ENCODE measurements around the gene SIGMAR1. TPM values are rescaled to one million over a fixed set of nuclear protein-coding genes. Genes with fewer than 3 reads are reported as not detected.

The SIGMAR1 gene
- total and polyA plus RNA-seq, 2 of the 8 experiments (the other 6 are each of a cell fraction or from before 2014, with no cell fraction given) = 84.2 to 134 TPM

- Histone ChIP-seq H3K23me2 (ENCODE audit: low read depth, low read length) (peaks cover 9% of the 10 kb centered on the region), H4K8ac (ENCODE audit: extremely low read depth, insufficient read depth, low read length) (no peak overlapping the region), H2BK15ac (ENCODE audit: low read length) (no peak overlapping the region), H2AFZ (ENCODE audit: low read length) (no peak overlapping the region), H3K4me3 (ENCODE audit: extremely low read depth in 1 of 4, insufficient read depth in 2 of 4, low read depth in 3 of 4, low read length in 4 of 4) (no peak overlapping the region), H3K27ac (ENCODE audit: low read depth, low read length) (no peak overlapping the region), H2BK20ac (ENCODE audit: low read length) (no peak overlapping the region), H3K9me3 (ENCODE audit: insufficient read depth in 2 of 2, low read depth in 1 of 2, low read length in 1 of 2) (no peaks in the 10 kb centered on the region), H3K79me1 (ENCODE audit: low read depth, low read length) (peaks cover 10% of the 10 kb centered on the region), H3K9ac (replicated peaks in 1 of 4; ENCODE audit: extremely low read depth in 1 of 4, low read depth in 3 of 4, low read length in 3 of 4) (no peak overlapping the region), H4K91ac (replicated peaks; ENCODE audit: insufficient read length, low read length) (no peak overlapping the region), H3K27me3 (replicated peaks in 1 of 4; ENCODE audit: control insufficient read depth in 3 of 4, extremely low read depth in 1 of 4, insufficient read depth in 3 of 4, low read length in 3 of 4) (peaks cover 7 to 23% (median 19%) of the 10 kb centered on the region in 4 experiments), H4K20me1 (replicated peaks in 1 of 2; ENCODE audit: control insufficient read depth in 1 of 2, insufficient read depth in 2 of 2, low read length in 2 of 2) (peaks cover 0 to 11% of the 10 kb centered on the region in 2 experiments), H3K18ac (ENCODE audit: extremely low read depth, low read length) (no peak overlapping the region), H3K36me3 (ENCODE audit: control insufficient read depth in 2 of 4, insufficient read depth in 4 of 4, low read length in 3 of 4) (peaks cover 0 to 6% (median 2%) of the 10 kb centered on the region in 4 experiments; a peak in 3 of 8 replicates), H3K4me2 (ENCODE audit: insufficient read depth in 1 of 2, low read depth in 2 of 2, low read length in 2 of 2) (no peak overlapping the region), H3K79me2 (ENCODE audit: control insufficient read depth in 1 of 2, insufficient read depth in 2 of 2, low read length in 2 of 2) (peaks cover 0 to 11% of the 10 kb centered on the region in 2 experiments; a peak in 2 of 4 replicates), H2AK5ac (ENCODE audit: low read depth, low read length) (no peak overlapping the region), H2BK120ac (replicated peaks; ENCODE audit: low read depth, low read length) (no peak overlapping the region), H3K56ac (replicated peaks; ENCODE audit: insufficient read length, low read depth, low read length) (no peak overlapping the region), H3K4me1 (replicated peaks in 1 of 4; ENCODE audit: control insufficient read depth in 3 of 4, insufficient read depth in 4 of 4, low read length in 3 of 4) (peaks cover 2 to 11% (median 8%) of the 10 kb centered on the region in 4 experiments; a peak in 4 of 7 replicates), H3K4ac (replicated peaks; ENCODE audit: insufficient read length, low read depth, low read length) (no peak overlapping the region), H3K14ac (ENCODE audit: insufficient read length) (no peak overlapping the region), H4K5ac (ENCODE audit: insufficient read length, low read depth, low read length) (no peak overlapping the region), H2BK12ac (ENCODE audit: low read depth, low read length) (no peak overlapping the region), H3K23ac (ENCODE audit: insufficient read length) (no peak overlapping the region), H2BK5ac (ENCODE audit: low read depth, low read length) (no peak overlapping the region)
- FAIRE-seq (no peak), DNase-seq (ENCODE audit: low read depth in 1 of 2, low spot score in 2 of 2) (no peak)
- CTCF ChIA-PET (ENCODE audit: partially characterized antibody) = interaction anchor here (0.6 to 18.5 kb wide), 34 partner anchors 10 to 376 kb away, joined by 3 to 401 read pairs (median 4); partner anchors contain the start of genes CCL27, DCTN3, GALT and IL11RA
- POLR2A ChIA-PET (ENCODE audit: partially characterized antibody) = interaction anchor here (1.1 to 11.3 kb wide), 7 partner anchors 9 to 30 kb away, joined by 3 to 127 read pairs (median 5); partner anchors contain the start of genes GALT, IL11RA and RPP25L
- TF ChIP-seq FOSL1 (IDR thresholded peaks at IDR 0.05; ENCODE audit: insufficient read depth, low read depth, low read length) (no peak), MAFK (IDR thresholded peaks at IDR 0.05; ENCODE audit: low read depth, low read length) (no peak), JUND (IDR thresholded peaks at IDR 0.05; ENCODE audit: low read length) (no peak), SP1 (IDR thresholded peaks at IDR 0.05; ENCODE audit: low read depth, low read length) (peak; percentile 22; the same call in 1 of the 2 replicates), SIRT6 (IDR thresholded peaks at IDR 0.05; ENCODE audit: low read length) (no peak)
- WGBS, 2 experiments (ENCODE audit: extremely low coverage in 1 of 2, insufficient coverage in 1 of 2, insufficient read length in 1 of 2, insufficient replicate concordance in 2 of 2, low coverage in 1 of 2, low lambda C conversion rate in 2 of 2, missing lambda C conversion rate in 1 of 2) = 82% methylated on average over 3 of the region's 3 CpGs; no CpG with 5 or more reads in 1 of the 2 experiments
Observed at GRCh38 chr9:34634551-34635248, 2.9 kb downstream of the SIGMAR1 start.
